Transverse colon (tissue), 4 donors: ENCODE measurements around the gene SMARCC1. TPM values are rescaled to one million over a fixed set of nuclear protein-coding genes. Genes with fewer than 3 reads are reported as not detected.
A peak's percentile ranks its signal among the peaks of the same experiment; 100 is the strongest.

Source experiments
- DNase-seq: peaks from one replicate; pipeline ENCODE4 v3.0.0-alpha.2; 2019
- H3K27ac ChIP-seq, 4 donors: fragments of 200-600 bp; sonication (generic); 2 replicates each; pipeline ENCODE4 v1.5.1; 2016 to 2018; ENCODE audit warnings: inconsistent platforms in 4 of 4
- H3K27me3 ChIP-seq: fragments of 200-600 bp; sonication (generic); 2 replicates; pipeline ENCODE4 v1.5.1; 2017; ENCODE audit warnings: inconsistent platforms
- H3K36me3 ChIP-seq, 4 donors: fragments of 200-600 bp; sonication (generic); 2 replicates each; pipeline ENCODE4 v1.5.1; 2017 to 2019; ENCODE audit warnings: inconsistent platforms in 4 of 4
- H3K4me1 ChIP-seq, 4 donors: fragments of 200-600 bp; sonication (generic); 2 replicates each; pipeline ENCODE4 v1.5.1; 2017 to 2020; ENCODE audit warnings: inconsistent platforms in 4 of 4
- H3K4me3 ChIP-seq, 4 donors: fragments of 200-600 bp; sonication (generic); 1 replicate in 1 of 4; 2 replicates in 3 of 4; pipeline versions ENCODE4 v1.5.1 to v1.6.1; 2017 to 2019; ENCODE audit warnings: inconsistent platforms in 4 of 4
- H3K9me3 ChIP-seq, 2 donors: fragments of 200-600 bp; sonication (generic); 2 replicates each; pipeline ENCODE4 v1.5.1; 2017 to 2019; ENCODE audit warnings: inconsistent platforms in 2 of 2
- EP300 ChIP-seq: sonication (generic); formaldehyde crosslinking; IDR thresholded peaks from one replicate; pipeline ENCODE4 v1.6.1; 2017; ENCODE audit warnings: antibody characterized with exemption, low read depth
- POLR2A ChIP-seq: fragments of 450-650 bp; IDR thresholded peaks from one replicate; pipeline ENCODE4 v1.6.1; 2016; ENCODE audit warnings: antibody characterized with exemption, mild to moderate bottlenecking, moderate library complexity
- POLR2AphosphoS5 ChIP-seq, 3 donors: sonication (generic); formaldehyde crosslinking; IDR thresholded peaks; one replicate each; pipeline ENCODE4 v1.6.1; 2016; ENCODE audit warnings: antibody characterized with exemption in 3 of 3
- WGBS, 2 donors: methylation state at CpG; one replicate each; pipeline ENCODE4 v1.1.5; 2018; ENCODE audit warnings: low coverage in 1 of 2; 5-methylcytosine and 5-hydroxymethylcytosine counted together
- in situ Hi-C, 4 donors: fragments of 200-750 bp; cut with MboI; loops; one replicate each; pipeline versions ENCODE4 v1.15.0 to v1.15.1; 2017; ENCODE audit warnings: low sequenced_read_pairs in 3 of 4, low pct_ligation_motif_present in 1 of 4, low pct_unique_long_range_greater_than_20kb in 1 of 4
- intact Hi-C: fragments of 100-400 bp; cut with DNase I; formaldehyde crosslinking; loops from one replicate; pipeline ENCODE4 v1.15.1; 2023; ENCODE audit warnings: low total_unique reads
- total RNA-seq, 4 donors: library from RNA; depleted of rRNA; stranded (reverse); fragments of >200 nt; gene quantifications; one replicate each; pipeline ENCODE4 v1.1.0, GENCODE V29; 2016
- TF ChIP-seq, protein P1 (sequence below), 5 experiments: fragments of 200-600 bp in 3 of 5; fragments of 450-650 bp in 2 of 5; sonication (generic) in 3 of 5; IDR thresholded peaks; 1 replicate in 2 of 5; 2 replicates in 3 of 5; pipeline ENCODE4 v1.5.1; 2016 to 2017; ENCODE audit warnings: antibody characterized with exemption in 5 of 5, inconsistent platforms in 3 of 5, mild to moderate bottlenecking in 2 of 5, moderate library complexity in 1 of 5

SMARCC1 gene
- total RNA-seq, 4 donors from 2014 or later = 21.3 to 70.8 (median 45.0) TPM

GRCh38 chr3:47780741-47781684, 680 bp downstream of the SMARCC1 start:
- Histone ChIP-seq H3K36me3 (no peaks in the 10 kb centered on the region), H3K4me3 (peak overlapping the region; percentile 88 to 95 (median 94)), H3K4me1 (peaks cover 10 to 34% (median 28%) of the 10 kb centered on the region in 4 donors), H3K9me3 (no peaks in the 10 kb centered on the region), H3K27me3 (no peaks in the 10 kb centered on the region), H3K27ac (peak overlapping the region; percentile 94 to 99 (median 96))
- TF ChIP-seq POLR2AphosphoS5 (IDR thresholded peaks at IDR 0.05) = no peak
- TF ChIP-seq POLR2A = peak; percentile 1
- TF ChIP-seq EP300 = no peak
- WGBS, 2 donors = 0 to 2% methylated on average over 13 to 25 of the region's 54 CpGs
- intact Hi-C loops (no loop called here), in situ Hi-C loops (loop anchor here in 2 of 4 donors (10.0 to 25.0 kb wide), 2 partner anchors 256 to 369 kb away; no protein-coding TSS in a partner anchor)
- peak; percentile 70 for DNase-seq

GRCh38 chr3:47778746-47779145, 2.9 kb downstream of the SMARCC1 start:
- in situ Hi-C loops (loop anchor here in 1 of 4 donors (25.0 kb wide), 1 partner anchor 366 kb away; no protein-coding TSS in a partner anchor), intact Hi-C loops (no loop called here)
- TF ChIP-seq POLR2A (no peak), POLR2AphosphoS5 (IDR thresholded peaks at IDR 0.05) (no peak)
- TF ChIP-seq, protein P1, sequence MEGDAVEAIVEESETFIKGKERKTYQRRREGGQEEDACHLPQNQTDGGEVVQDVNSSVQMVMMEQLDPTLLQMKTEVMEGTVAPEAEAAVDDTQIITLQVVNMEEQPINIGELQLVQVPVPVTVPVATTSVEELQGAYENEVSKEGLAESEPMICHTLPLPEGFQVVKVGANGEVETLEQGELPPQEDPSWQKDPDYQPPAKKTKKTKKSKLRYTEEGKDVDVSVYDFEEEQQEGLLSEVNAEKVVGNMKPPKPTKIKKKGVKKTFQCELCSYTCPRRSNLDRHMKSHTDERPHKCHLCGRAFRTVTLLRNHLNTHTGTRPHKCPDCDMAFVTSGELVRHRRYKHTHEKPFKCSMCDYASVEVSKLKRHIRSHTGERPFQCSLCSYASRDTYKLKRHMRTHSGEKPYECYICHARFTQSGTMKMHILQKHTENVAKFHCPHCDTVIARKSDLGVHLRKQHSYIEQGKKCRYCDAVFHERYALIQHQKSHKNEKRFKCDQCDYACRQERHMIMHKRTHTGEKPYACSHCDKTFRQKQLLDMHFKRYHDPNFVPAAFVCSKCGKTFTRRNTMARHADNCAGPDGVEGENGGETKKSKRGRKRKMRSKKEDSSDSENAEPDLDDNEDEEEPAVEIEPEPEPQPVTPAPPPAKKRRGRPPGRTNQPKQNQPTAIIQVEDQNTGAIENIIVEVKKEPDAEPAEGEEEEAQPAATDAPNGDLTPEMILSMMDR (IDR thresholded peaks at IDR 0.05) = no peak
- Histone ChIP-seq H3K27ac (no peak overlapping the region), H3K4me1 (peaks cover 10 to 34% (median 28%) of the 10 kb centered on the region in 4 donors), H3K4me3 (no peak overlapping the region), H3K9me3 (no peaks in the 10 kb centered on the region), H3K36me3 (no peaks in the 10 kb centered on the region), H3K27me3 (no peaks in the 10 kb centered on the region)
- DNase-seq = no peak
- 84 to 100% methylated on average over 1 to 3 of the region's 3 CpGs for WGBS, 2 donors

DNA sequence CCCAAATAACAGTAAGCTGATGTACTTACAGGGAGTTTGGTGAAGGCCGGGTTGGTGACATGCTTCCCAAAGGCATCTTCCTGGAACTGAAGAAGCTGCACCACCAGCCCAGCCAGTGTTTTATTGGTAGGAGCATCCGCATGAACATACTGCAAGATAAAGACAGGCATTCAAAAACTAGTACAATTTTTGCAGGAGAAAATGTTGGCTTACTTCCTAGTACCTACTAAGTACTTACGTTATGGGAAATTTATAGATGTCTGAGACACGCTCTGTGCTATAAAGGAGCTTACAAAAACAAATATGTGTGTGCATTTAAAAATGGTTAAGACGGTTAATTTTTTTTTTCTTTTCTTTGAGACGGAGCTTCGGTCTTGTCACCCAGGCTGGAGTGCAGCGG, 8.9 kb downstream of the SMARCC1 start:
- intact Hi-C loops = no loop called here
- TF ChIP-seq POLR2A (no peak), EP300 (no peak), POLR2AphosphoS5 (IDR thresholded peaks at IDR 0.05) (no peak)
- TF ChIP-seq, protein P1 (IDR thresholded peaks at IDR 0.05) = no peak
- Histone ChIP-seq H3K4me3 (no peak overlapping the region), H3K27me3 (no peaks in the 10 kb centered on the region), H3K4me1 (peaks cover 0 to 5% (median 0%) of the 10 kb centered on the region in 4 donors), H3K27ac (no peak overlapping the region), H3K36me3 (peaks cover 0 to 16% (median 4%) of the 10 kb centered on the region in 4 donors), H3K9me3 (no peaks in the 10 kb centered on the region)
- 76 to 81% methylated on average over 8 of the region's 8 CpGs for WGBS, 2 donors
- in situ Hi-C loops = no loop called here
- DNase-seq = no peak

GRCh38 chr3:47772047-47772446, 9.6 kb downstream of the SMARCC1 start:
- Histone ChIP-seq H3K27ac (no peak overlapping the region), H3K4me3 (no peak overlapping the region), H3K27me3 (no peaks in the 10 kb centered on the region), H3K4me1 (peaks cover 0 to 5% (median 0%) of the 10 kb centered on the region in 4 donors), H3K36me3 (peaks cover 0 to 16% (median 4%) of the 10 kb centered on the region in 4 donors), H3K9me3 (no peaks in the 10 kb centered on the region)
- TF ChIP-seq POLR2A (no peak), EP300 (no peak)
- DNase-seq = no peak
- intact Hi-C loops (no loop called here), in situ Hi-C loops (no loop called here)
- WGBS, 2 donors = 96 to 97% methylated on average over 4 to 8 of the region's 8 CpGs

GRCh38 chr3:47766186-47766585, 15.5 kb downstream of the SMARCC1 start:
- TF ChIP-seq POLR2A (no peak), POLR2AphosphoS5 (IDR thresholded peaks at IDR 0.05) (no peak), EP300 (no peak)
- TF ChIP-seq, protein P1 (IDR thresholded peaks at IDR 0.05) = no peak
- in situ Hi-C loops = no loop called here
- 86 to 88% methylated on average over 3 to 4 of the region's 4 CpGs for WGBS, 2 donors
- Histone ChIP-seq H3K27ac (no peak overlapping the region), H3K27me3 (no peaks in the 10 kb centered on the region), H3K4me3 (no peak overlapping the region), H3K9me3 (no peaks in the 10 kb centered on the region), H3K36me3 (peaks cover 0 to under 1% (median 0%) of the 10 kb centered on the region in 4 donors), H3K4me1 (no peaks in the 10 kb centered on the region)
- intact Hi-C loops = no loop called here
- no peak for DNase-seq
